ENCODE measurements around the gene CTSD. TPM values are rescaled to one million over a fixed set of nuclear protein-coding genes. Genes with fewer than 3 reads are reported as not detected.

Gene CTSD
- total and polyA plus RNA-seq, 2 of the 8 experiments (the other 6 are each of a cell fraction or from before 2014, with no cell fraction given), result 169 to 173 TPM

DNA sequence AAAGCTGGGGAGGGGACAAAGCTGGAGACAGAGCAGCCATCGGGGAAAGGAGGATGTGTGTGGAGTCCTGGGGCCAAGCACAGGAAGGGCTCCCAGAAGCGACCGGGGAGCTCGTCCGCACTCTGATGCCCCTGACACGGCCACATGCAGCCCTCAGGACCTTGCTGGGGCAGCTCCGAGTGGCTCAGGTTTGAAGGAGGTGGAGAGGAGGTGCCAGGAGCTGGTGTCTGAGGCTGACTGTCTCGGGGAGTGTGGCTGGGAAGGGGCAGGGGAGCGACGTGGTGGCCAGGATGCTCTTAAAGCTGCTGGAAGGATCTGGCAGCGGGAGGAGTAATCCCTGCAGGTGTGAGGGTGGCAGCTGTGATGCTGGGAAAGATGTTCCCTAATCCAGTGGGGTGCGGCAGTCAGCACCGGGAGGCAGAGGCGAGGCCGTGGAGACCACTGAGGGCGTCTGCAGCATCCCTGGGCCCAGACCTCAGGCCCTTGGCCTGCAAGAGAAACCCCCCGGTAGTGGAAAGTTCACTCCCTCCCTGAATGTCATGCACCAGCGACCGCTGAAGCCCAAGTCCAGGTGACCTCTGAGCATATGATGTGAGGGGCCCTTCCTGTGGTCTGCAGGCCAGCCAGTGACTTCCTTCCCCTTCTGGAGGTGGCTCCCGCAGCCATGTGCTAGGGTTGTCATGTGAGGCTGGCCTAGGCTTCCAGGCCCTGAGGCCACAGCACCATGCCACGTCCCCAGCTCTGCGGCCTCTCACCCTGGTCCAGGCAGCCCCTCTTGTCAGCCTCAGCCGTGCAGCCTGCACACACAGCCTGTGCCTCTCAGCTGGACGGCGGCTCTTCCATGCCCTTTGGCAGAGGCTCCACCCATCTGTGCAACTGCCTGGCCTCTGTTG is 17.2 kb upstream of the CTSD start:
- Histone ChIP-seq H3K56ac (replicated peaks; ENCODE audit: insufficient read length, low read depth, low read length) (no peak overlapping the region), H3K79me2 (ENCODE audit: control insufficient read depth in 1 of 2, insufficient read depth in 2 of 2, low read length in 2 of 2) (no peaks in the 10 kb centered on the region), H3K79me1 (ENCODE audit: low read depth, low read length) (no peaks in the 10 kb centered on the region), H3K27me3 (replicated peaks in 1 of 4; ENCODE audit: control insufficient read depth in 3 of 4, extremely low read depth in 1 of 4, insufficient read depth in 3 of 4, low read length in 3 of 4) (no peaks in the 10 kb centered on the region; a peak in 3 of 7 replicates), H3K14ac (ENCODE audit: insufficient read length) (no peak overlapping the region), H2AK5ac (ENCODE audit: low read depth, low read length) (no peak overlapping the region), H3K23ac (ENCODE audit: insufficient read length) (no peak overlapping the region), H3K27ac (ENCODE audit: low read depth, low read length) (no peak overlapping the region), H3K9me3 (ENCODE audit: insufficient read depth in 2 of 2, low read depth in 1 of 2, low read length in 1 of 2) (no peaks in the 10 kb centered on the region), H3K4me2 (ENCODE audit: insufficient read depth in 1 of 2, low read depth in 2 of 2, low read length in 2 of 2) (no peak overlapping the region), H3K18ac (ENCODE audit: extremely low read depth, low read length) (no peak overlapping the region; the same call in 1 of the 2 replicates), H2BK20ac (ENCODE audit: low read length) (no peak overlapping the region), H2BK120ac (replicated peaks; ENCODE audit: low read depth, low read length) (no peak overlapping the region), H2BK12ac (ENCODE audit: low read depth, low read length) (no peak overlapping the region), H4K20me1 (replicated peaks in 1 of 2; ENCODE audit: control insufficient read depth in 1 of 2, insufficient read depth in 2 of 2, low read length in 2 of 2) (no peaks in the 10 kb centered on the region), H3K4ac (replicated peaks; ENCODE audit: insufficient read length, low read depth, low read length) (no peak overlapping the region), H4K5ac (ENCODE audit: insufficient read length, low read depth, low read length) (no peak overlapping the region), H3K23me2 (ENCODE audit: low read depth, low read length) (no peaks in the 10 kb centered on the region), H4K91ac (replicated peaks; ENCODE audit: insufficient read length, low read length) (no peak overlapping the region), H3K4me1 (replicated peaks in 1 of 4; ENCODE audit: control insufficient read depth in 3 of 4, insufficient read depth in 4 of 4, low read length in 3 of 4) (peaks cover 2 to 15% (median 4%) of the 10 kb centered on the region in 4 experiments; a peak in 6 of 7 replicates), H2AFZ (ENCODE audit: low read length) (no peak overlapping the region), H2BK15ac (ENCODE audit: low read length) (no peak overlapping the region), H2BK5ac (ENCODE audit: low read depth, low read length) (no peak overlapping the region), H4K8ac (ENCODE audit: extremely low read depth, insufficient read depth, low read length) (peak overlapping the region; percentile 14), H3K4me3 (ENCODE audit: extremely low read depth in 1 of 4, insufficient read depth in 2 of 4, low read depth in 3 of 4, low read length in 4 of 4) (no peak overlapping the region), H3K9ac (replicated peaks in 1 of 4; ENCODE audit: extremely low read depth in 1 of 4, low read depth in 3 of 4, low read length in 3 of 4) (no peak overlapping the region), H3K36me3 (ENCODE audit: control insufficient read depth in 2 of 4, insufficient read depth in 4 of 4, low read length in 3 of 4) (no peaks in the 10 kb centered on the region)
- no peak for DNase-seq (ENCODE audit: low read depth in 1 of 2, low spot score in 2 of 2)
- CTCF ChIA-PET (ENCODE audit: partially characterized antibody), result interaction anchor here (1.6 to 2.2 kb wide), 2 partner anchors 14 to 87 kb away, joined by 7 to 11 read pairs; no protein-coding TSS in a partner anchor
- POLR2A ChIA-PET (ENCODE audit: partially characterized antibody), result interaction anchor here (0.6 kb wide), 1 partner anchor 8 kb away, joined by 3 read pairs; no protein-coding TSS in a partner anchor
- no peak for FAIRE-seq
- 90% methylated on average over 25 of the region's 25 CpGs; no CpG with 5 or more reads in 1 of the 2 experiments for WGBS, 2 experiments (ENCODE audit: extremely low coverage in 1 of 2, insufficient coverage in 1 of 2, insufficient read length in 1 of 2, insufficient replicate concordance in 2 of 2, low coverage in 1 of 2, low lambda C conversion rate in 2 of 2, missing lambda C conversion rate in 1 of 2)
- no peak for TF ChIP-seq TAF1 (IDR thresholded peaks at IDR 0.05; ENCODE audit: low read depth, low read length)
- TF ChIP-seq RNF2 (IDR thresholded peaks at IDR 0.05; ENCODE audit: borderline replicate concordance, low read depth, low read length, missing control alignments, poor library complexity, severe bottlenecking), result no peak
- TF ChIP-seq GTF2F1 (IDR thresholded peaks at IDR 0.05; ENCODE audit: borderline replicate concordance, low read depth, low read length), result no peak
- no peak for TF ChIP-seq RFX5 (IDR thresholded peaks at IDR 0.05; ENCODE audit: borderline replicate concordance, low read depth, low read length)
- TF ChIP-seq, protein P1, sequence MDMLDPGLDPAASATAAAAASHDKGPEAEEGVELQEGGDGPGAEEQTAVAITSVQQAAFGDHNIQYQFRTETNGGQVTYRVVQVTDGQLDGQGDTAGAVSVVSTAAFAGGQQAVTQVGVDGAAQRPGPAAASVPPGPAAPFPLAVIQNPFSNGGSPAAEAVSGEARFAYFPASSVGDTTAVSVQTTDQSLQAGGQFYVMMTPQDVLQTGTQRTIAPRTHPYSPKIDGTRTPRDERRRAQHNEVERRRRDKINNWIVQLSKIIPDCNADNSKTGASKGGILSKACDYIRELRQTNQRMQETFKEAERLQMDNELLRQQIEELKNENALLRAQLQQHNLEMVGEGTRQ (IDR thresholded peaks at IDR 0.05; ENCODE audit: low read length), result no peak
- TF ChIP-seq EP300 (IDR thresholded peaks at IDR 0.05; ENCODE audit: borderline replicate concordance in 1 of 2, low read depth in 2 of 2, low read length in 2 of 2), result no peak
- no peak for TF ChIP-seq HDAC6 (IDR thresholded peaks at IDR 0.05; ENCODE audit: low read depth, low read length)
- no peak for TF ChIP-seq YY1 (IDR thresholded peaks at IDR 0.05; ENCODE audit: low read depth, low read length)
- TF ChIP-seq SP2 (IDR thresholded peaks at IDR 0.05; ENCODE audit: low read length), result no peak
- TF ChIP-seq RXRA (IDR thresholded peaks at IDR 0.05; ENCODE audit: insufficient read depth, low read depth, low read length), result no peak
